OCI-LY1 (cell line): ENCODE data around the gene ATXN7.

Experiments used
- H2AFZ ChIP-seq: fragments of 200-600 bp; sonication (generic), shearing (Covaris generic); 2 replicates; pipeline ENCODE4 v1.6.0; 2014; ENCODE audit warnings: antibody characterized with exemption, mild to moderate bottlenecking, low read length
- H3F3A ChIP-seq: fragments of 200-600 bp; sonication (generic), shearing (Covaris generic); 2 replicates; pipeline ENCODE4 v1.6.0; 2014; ENCODE audit warnings: mild to moderate bottlenecking, antibody characterized with exemption, low read length, moderate library complexity; ENCODE audit not compliant: insufficient read depth
- H3K27ac ChIP-seq: fragments of 200-600 bp; sonication (generic); 2 replicates; pipeline ENCODE4 v1.5.1; 2014; ENCODE audit warnings: low read length, mixed run types, mild to moderate bottlenecking, low read depth; ENCODE audit not compliant: poor library complexity, severe bottlenecking
- H3K27me3 ChIP-seq: fragments of 200-600 bp; sonication (generic); 2 replicates; pipeline ENCODE4 v1.6.0; 2014; ENCODE audit warnings: antibody characterized with exemption, mild to moderate bottlenecking, low read length, moderate library complexity; ENCODE audit not compliant: insufficient read depth
- H3K36me3 ChIP-seq: fragments of 200-600 bp; sonication (generic); 2 replicates; pipeline ENCODE4 v1.6.1; 2014; ENCODE audit warnings: mild to moderate bottlenecking, antibody characterized with exemption, low read length, moderate library complexity, mixed read lengths; ENCODE audit not compliant: insufficient read depth
- H3K4me1 ChIP-seq: fragments of 200-600 bp; sonication (generic); 2 replicates; pipeline ENCODE4 v1.5.1; 2014; ENCODE audit warnings: mild to moderate bottlenecking, low read length, moderate library complexity; ENCODE audit not compliant: insufficient read depth, severe bottlenecking
- H3K4me2 ChIP-seq: fragments of 200-600 bp; sonication (generic), shearing (Covaris generic); 2 replicates; pipeline ENCODE4 v1.6.1; 2014; ENCODE audit warnings: low read length
- H3K4me3 ChIP-seq: fragments of 200-600 bp; sonication (generic); 2 replicates; pipeline ENCODE4 v1.5.1; 2014; ENCODE audit warnings: low read length, low read depth, mild to moderate bottlenecking, mixed read lengths; ENCODE audit not compliant: poor library complexity, severe bottlenecking
- H3K79me2 ChIP-seq: fragments of 200-600 bp; shearing (Covaris generic); 2 replicates; pipeline ENCODE4 v1.6.1; 2016; ENCODE audit warnings: mixed run types, low read length, mixed read lengths; ENCODE audit not compliant: insufficient read depth
- H3K9ac ChIP-seq: fragments of 200-600 bp; sonication (generic), shearing (Covaris generic); 2 replicates; pipeline ENCODE4 v1.6.1; 2014; ENCODE audit warnings: mild to moderate bottlenecking, low read length, mixed read lengths
- H3K9me2 ChIP-seq: fragments of 200-600 bp; sonication (generic), shearing (Covaris generic); 2 replicates; pipeline ENCODE4 v1.6.1; 2014; ENCODE audit warnings: low read depth, mild to moderate bottlenecking, low read length, mixed read lengths
- H3K9me3 ChIP-seq: fragments of 200-600 bp; shearing (Covaris generic); 2 replicates; pipeline ENCODE4 v1.6.1; 2014; ENCODE audit warnings: low read length, mixed read lengths
- H4K20me1 ChIP-seq: fragments of 200-600 bp; sonication (generic), shearing (Covaris generic); 2 replicates; pipeline ENCODE4 v1.6.0; 2016; ENCODE audit warnings: mild to moderate bottlenecking, low read length; ENCODE audit not compliant: insufficient read depth
- EZH2 ChIP-seq: fragments of 200-600 bp; sonication (generic), shearing (Covaris generic); IDR thresholded peaks from 2 replicates; pipeline ENCODE4 v1.8.0; 2017; ENCODE audit warnings: borderline replicate concordance, mixed run types, mild to moderate bottlenecking, antibody characterized with exemption, low read length, moderate library complexity, mixed read lengths
- TF ChIP-seq, protein P1 (sequence below): fragments of 200-600 bp; sonication (generic), shearing (Covaris generic); IDR thresholded peaks from 2 replicates; pipeline ENCODE4 v1.5.1; 2017; ENCODE audit warnings: mild to moderate bottlenecking, antibody characterized with exemption, low read length, moderate library complexity, mixed read lengths

The ATXN7 gene

DNA sequence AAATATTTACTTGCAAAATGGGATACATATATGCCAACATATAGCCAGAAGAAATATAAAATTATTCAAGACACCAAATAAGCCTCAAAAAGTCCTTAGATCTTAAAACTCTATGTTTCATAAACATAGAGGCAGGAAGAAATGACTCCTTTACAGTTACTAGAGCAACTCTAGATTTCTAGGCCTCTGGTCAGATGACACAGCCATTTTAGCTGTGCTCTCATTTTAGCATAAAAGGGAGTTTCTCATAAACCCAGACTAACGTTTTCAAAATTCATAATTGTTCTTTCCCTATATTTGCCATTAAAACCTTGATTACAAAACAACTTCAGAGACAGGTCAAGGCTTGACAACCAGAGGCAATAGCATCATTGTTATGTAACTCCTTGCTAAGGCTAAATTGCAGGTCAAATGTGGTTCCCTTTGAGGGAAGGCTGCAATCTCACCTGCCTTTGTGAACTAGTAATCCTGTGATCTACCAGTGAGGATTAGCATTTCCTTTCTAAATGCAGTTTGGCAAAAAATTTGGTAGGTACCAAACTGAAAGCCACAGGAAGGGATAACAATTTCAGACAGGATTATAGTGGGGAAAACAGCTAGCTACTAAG is 8.2 kb upstream of the ATXN7 start:
- TF ChIP-seq, protein P1, sequence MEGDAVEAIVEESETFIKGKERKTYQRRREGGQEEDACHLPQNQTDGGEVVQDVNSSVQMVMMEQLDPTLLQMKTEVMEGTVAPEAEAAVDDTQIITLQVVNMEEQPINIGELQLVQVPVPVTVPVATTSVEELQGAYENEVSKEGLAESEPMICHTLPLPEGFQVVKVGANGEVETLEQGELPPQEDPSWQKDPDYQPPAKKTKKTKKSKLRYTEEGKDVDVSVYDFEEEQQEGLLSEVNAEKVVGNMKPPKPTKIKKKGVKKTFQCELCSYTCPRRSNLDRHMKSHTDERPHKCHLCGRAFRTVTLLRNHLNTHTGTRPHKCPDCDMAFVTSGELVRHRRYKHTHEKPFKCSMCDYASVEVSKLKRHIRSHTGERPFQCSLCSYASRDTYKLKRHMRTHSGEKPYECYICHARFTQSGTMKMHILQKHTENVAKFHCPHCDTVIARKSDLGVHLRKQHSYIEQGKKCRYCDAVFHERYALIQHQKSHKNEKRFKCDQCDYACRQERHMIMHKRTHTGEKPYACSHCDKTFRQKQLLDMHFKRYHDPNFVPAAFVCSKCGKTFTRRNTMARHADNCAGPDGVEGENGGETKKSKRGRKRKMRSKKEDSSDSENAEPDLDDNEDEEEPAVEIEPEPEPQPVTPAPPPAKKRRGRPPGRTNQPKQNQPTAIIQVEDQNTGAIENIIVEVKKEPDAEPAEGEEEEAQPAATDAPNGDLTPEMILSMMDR = no peak
- no peak for TF ChIP-seq EZH2
- no peak overlapping the region for H3K4me2 ChIP-seq
- no peaks in the 10 kb centered on the region for H3K9me2 ChIP-seq
- no peaks in the 10 kb centered on the region for H3F3A ChIP-seq
- H4K20me1 ChIP-seq = no peaks in the 10 kb centered on the region
- H3K36me3 ChIP-seq = peaks cover 23% of the 10 kb centered on the region
- H3K27ac ChIP-seq = no peak overlapping the region
- H3K4me3 ChIP-seq = no peak overlapping the region
- H3K27me3 ChIP-seq = no peaks in the 10 kb centered on the region
- H3K9ac ChIP-seq = no peak overlapping the region
- H3K9me3 ChIP-seq = no peaks in the 10 kb centered on the region
- H3K4me1 ChIP-seq = no peaks in the 10 kb centered on the region
- no peak overlapping the region for H2AFZ ChIP-seq
- H3K79me2 ChIP-seq = peaks cover 71% of the 10 kb centered on the region

DNA sequence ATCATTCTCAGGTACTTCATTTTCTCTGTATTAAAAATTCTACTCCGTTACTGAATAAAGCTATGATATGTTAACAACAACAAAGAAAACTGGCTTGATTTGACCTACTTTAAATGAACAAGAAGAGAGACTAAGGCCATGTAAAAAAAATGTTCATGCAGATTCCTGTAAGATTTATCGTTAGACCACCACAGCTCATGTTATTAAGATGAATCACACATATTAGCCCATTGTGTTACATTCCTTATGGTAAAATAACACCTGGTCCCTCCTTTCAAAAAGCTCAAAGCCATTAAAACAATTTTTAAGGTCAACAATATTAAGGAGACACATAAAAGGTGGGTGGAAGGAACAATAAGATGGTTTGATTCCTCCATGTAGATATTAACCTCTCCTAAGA is 6.4 kb upstream of the ATXN7 start:
- H3K4me1 ChIP-seq = peaks cover 12% of the 10 kb centered on the region
- peaks cover 80% of the 10 kb centered on the region for H3K79me2 ChIP-seq
- H3F3A ChIP-seq = no peaks in the 10 kb centered on the region
- no peak overlapping the region for H3K4me2 ChIP-seq
- no peak for TF ChIP-seq EZH2
- TF ChIP-seq, protein P1 = no peak
- H3K9me3 ChIP-seq = no peaks in the 10 kb centered on the region
- no peaks in the 10 kb centered on the region for H4K20me1 ChIP-seq
- no peak overlapping the region for H2AFZ ChIP-seq
- no peaks in the 10 kb centered on the region for H3K9me2 ChIP-seq
- H3K27me3 ChIP-seq = no peaks in the 10 kb centered on the region
- H3K9ac ChIP-seq = no peak overlapping the region
- H3K36me3 ChIP-seq = peaks cover 12% of the 10 kb centered on the region
- no peak overlapping the region for H3K4me3 ChIP-seq
- no peak overlapping the region for H3K27ac ChIP-seq

DNA sequence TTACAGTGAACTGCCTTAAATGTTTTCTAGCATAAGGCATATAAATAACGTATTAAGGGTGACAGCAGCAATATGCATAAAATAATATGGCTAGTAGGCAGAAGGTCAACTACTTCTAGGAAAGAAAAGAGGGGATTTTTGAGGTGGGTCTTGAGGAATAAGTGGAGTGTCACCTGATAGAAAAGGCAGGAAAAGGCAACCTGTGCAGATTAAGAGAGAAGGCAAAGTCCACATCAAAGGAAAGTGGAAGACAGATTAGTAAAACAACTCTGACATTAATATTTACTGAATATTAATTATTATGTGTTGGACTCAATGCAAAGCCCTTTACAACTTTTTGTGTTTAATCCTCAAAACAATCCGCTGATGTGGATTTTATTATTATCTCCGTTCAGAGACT is 2.9 kb upstream of the ATXN7 start:
- Histone ChIP-seq H3K4me1 (peaks cover 25% of the 10 kb centered on the region), H3K36me3 (peaks cover 7% of the 10 kb centered on the region; the same call in 1 of the 2 replicates), H3K27me3 (no peaks in the 10 kb centered on the region), H3K9ac (no peak overlapping the region), H4K20me1 (no peaks in the 10 kb centered on the region), H2AFZ (no peak overlapping the region), H3K27ac (no peak overlapping the region), H3K4me3 (no peak overlapping the region), H3K9me3 (no peaks in the 10 kb centered on the region), H3K4me2 (no peak overlapping the region), H3K79me2 (peaks cover 83% of the 10 kb centered on the region), H3K9me2 (no peaks in the 10 kb centered on the region), H3F3A (no peaks in the 10 kb centered on the region)
- TF ChIP-seq, protein P1 = no peak
- TF ChIP-seq EZH2 = no peak
